H9 (cell line): Measurements from ENCODE around the gene ENDOV. TPM values are rescaled to one million over a fixed set of nuclear protein-coding genes. Genes with fewer than 3 reads are reported as not detected.

Source experiments
- DNase-seq: peaks from one replicate; pipeline ENCODE4 v3.0.0-alpha.2; 2017
- H2AFZ ChIP-seq: one replicate; pipeline ENCODE4 v1.6.1; 2013; ENCODE audit warnings: mild to moderate bottlenecking, low read length, control low read depth, moderate library complexity
- H2AK5ac ChIP-seq: 2 replicates; pipeline ENCODE4 v1.6.1; 2013; ENCODE audit warnings: low read length, control low read depth, mixed read lengths; ENCODE audit not compliant: insufficient read length
- H2BK120ac ChIP-seq: one replicate; pipeline ENCODE4 v1.6.1; 2013; ENCODE audit warnings: low read depth, mild to moderate bottlenecking, low read length, control low read depth, inconsistent platforms; ENCODE audit not compliant: poor library complexity, severe bottlenecking
- H2BK12ac ChIP-seq: 2 replicates; pipeline ENCODE4 v1.6.1; 2013; ENCODE audit warnings: low read length, control low read depth, mixed read lengths, low read depth; ENCODE audit not compliant: insufficient read length
- H2BK15ac ChIP-seq: 2 replicates; pipeline ENCODE4 v1.6.1; 2013; ENCODE audit warnings: low read depth, low read length, control low read depth
- H2BK20ac ChIP-seq: one replicate; pipeline ENCODE4 v1.6.1; 2013; ENCODE audit warnings: low read depth, mild to moderate bottlenecking, low read length, control low read depth, inconsistent platforms; ENCODE audit not compliant: poor library complexity, severe bottlenecking
- H2BK5ac ChIP-seq: 2 replicates; pipeline ENCODE4 v1.6.1; 2013; ENCODE audit warnings: low read length, control low read depth, mixed read lengths; ENCODE audit not compliant: insufficient read length
- H3K14ac ChIP-seq: 2 replicates; pipeline ENCODE4 v1.6.1; 2013; ENCODE audit warnings: low read length, control low read depth; ENCODE audit not compliant: insufficient read depth
- H3K18ac ChIP-seq: 2 replicates; pipeline ENCODE4 v1.6.1; 2013; ENCODE audit warnings: low read depth, mild to moderate bottlenecking, mixed read lengths, low read length, control low read depth; ENCODE audit not compliant: insufficient read length
- H3K23ac ChIP-seq: 2 replicates; pipeline ENCODE4 v1.6.1; 2013; ENCODE audit warnings: low read length, control low read depth, mixed read lengths, low read depth; ENCODE audit not compliant: insufficient read length
- H3K23me2 ChIP-seq: 2 replicates; pipeline ENCODE4 v1.6.1; 2013; ENCODE audit warnings: low read depth, mild to moderate bottlenecking, mixed read lengths, low read length, control low read depth; ENCODE audit not compliant: insufficient read length, poor library complexity, severe bottlenecking
- H3K27ac ChIP-seq: 2 replicates; pipeline ENCODE4 v1.5.1; 2013; ENCODE audit warnings: low read length, control low read depth, mixed read lengths, low read depth; ENCODE audit not compliant: insufficient read length
- H3K27me3 ChIP-seq: 2 replicates; pipeline ENCODE4 v1.6.1; 2013; ENCODE audit warnings: low read length, control low read depth, inconsistent platforms; ENCODE audit not compliant: insufficient read depth
- H3K4ac ChIP-seq: 2 replicates; pipeline ENCODE4 v1.6.1; 2013; ENCODE audit warnings: low read depth, mild to moderate bottlenecking, control low read depth, inconsistent platforms, low read length, moderate library complexity
- H3K4me1 ChIP-seq: 2 replicates; pipeline ENCODE4 v1.6.1; 2013; ENCODE audit warnings: low read length, control low read depth, inconsistent platforms; ENCODE audit not compliant: insufficient read depth
- H3K4me2 ChIP-seq: 2 replicates; pipeline ENCODE4 v1.6.1; 2013; ENCODE audit warnings: low read length, control low read depth, mixed read lengths; ENCODE audit not compliant: insufficient read length, insufficient read depth
- H3K56ac ChIP-seq: 2 replicates; pipeline ENCODE4 v1.6.1; 2013; ENCODE audit warnings: low read depth, mild to moderate bottlenecking, mixed read lengths, low read length, control low read depth; ENCODE audit not compliant: insufficient read length
- H3K79me1 ChIP-seq: 2 replicates; pipeline ENCODE4 v1.6.1; 2013; ENCODE audit warnings: low read depth, mild to moderate bottlenecking, moderate library complexity, low read length, control low read depth, inconsistent platforms; ENCODE audit not compliant: insufficient read depth, poor library complexity, severe bottlenecking
- H3K79me2 ChIP-seq: 2 replicates; pipeline ENCODE4 v1.6.1; 2013; ENCODE audit warnings: low read length, control low read depth, inconsistent platforms; ENCODE audit not compliant: insufficient read depth
- H3K9ac ChIP-seq: 2 replicates; pipeline ENCODE4 v1.6.1; 2013; ENCODE audit warnings: low read length, control low read depth, mixed read lengths; ENCODE audit not compliant: insufficient read length; ENCODE audit errors: extremely low read depth
- H3K9me3 ChIP-seq: one replicate; pipeline ENCODE4 v1.6.1; 2013; ENCODE audit warnings: low read depth, low read length, inconsistent platforms; ENCODE audit not compliant: control insufficient read depth
- H3T11ph ChIP-seq: one replicate; pipeline ENCODE4 v1.6.1; 2013; ENCODE audit warnings: mild to moderate bottlenecking, low read length, control low read depth, inconsistent platforms
- H4K20me1 ChIP-seq: one replicate; pipeline ENCODE4 v1.6.1; 2013; ENCODE audit not compliant: control insufficient read depth, insufficient read length, insufficient read depth
- H4K5ac ChIP-seq: 2 replicates; pipeline ENCODE4 v1.6.1; 2013; ENCODE audit warnings: low read depth, mild to moderate bottlenecking, mixed read lengths, low read length, control low read depth; ENCODE audit not compliant: insufficient read length
- H4K8ac ChIP-seq: replicated peaks from 2 replicates; pipeline ENCODE4 v1.6.1; 2013; ENCODE audit warnings: low read length, control low read depth, mixed read lengths, low read depth; ENCODE audit not compliant: insufficient read length
- H4K91ac ChIP-seq: 2 replicates; pipeline ENCODE4 v1.6.1; 2013; ENCODE audit warnings: low read depth, mild to moderate bottlenecking, moderate library complexity, mixed read lengths, low read length, control low read depth; ENCODE audit not compliant: insufficient read length
- H3K27ac Mint-ChIP-seq, 3 experiments: 2 replicates in 2 of 3; 3 replicates in 1 of 3; pipeline ENCODE4 v1.8.0; 2020 to 2021; ENCODE audit warnings: mixed read lengths in 3 of 3, mild to moderate bottlenecking in 1 of 3, moderate library complexity in 1 of 3
- H3K27me3 Mint-ChIP-seq: 2 replicates; pipeline ENCODE4 v1.8.0; 2021; ENCODE audit warnings: low read depth, mild to moderate bottlenecking, moderate library complexity, mixed read lengths
- H3K36me3 Mint-ChIP-seq, 3 experiments: 2 replicates in 2 of 3; 3 replicates in 1 of 3; pipeline ENCODE4 v1.8.0; 2020 to 2021; ENCODE audit warnings: low read depth in 3 of 3, mixed read lengths in 3 of 3; ENCODE audit not compliant: insufficient read depth in 1 of 3
- H3K4me1 Mint-ChIP-seq, 2 experiments: 2 replicates each; pipeline ENCODE4 v1.8.0; 2020; ENCODE audit warnings: mixed read lengths in 2 of 2
- H3K4me3 Mint-ChIP-seq, 2 experiments: 2 replicates in 1 of 2; 3 replicates in 1 of 2; pipeline ENCODE4 v1.8.0; 2020 to 2021; ENCODE audit warnings: mild to moderate bottlenecking in 2 of 2, mixed read lengths in 2 of 2, moderate library complexity in 1 of 2
- H3K9me3 Mint-ChIP-seq, 2 experiments: 2 replicates in 1 of 2; 3 replicates in 1 of 2; pipeline ENCODE4 v1.8.0; 2020; ENCODE audit warnings: mild to moderate bottlenecking in 2 of 2, mixed read lengths in 2 of 2, moderate library complexity in 1 of 2
- CTCF ChIP-seq: fragments of 200-600 bp; sonication (generic); conservative IDR thresholded peaks from 3 replicates; pipeline ENCODE4 v1.8.0; 2021; ENCODE audit warnings: antibody characterized with exemption, mild to moderate bottlenecking
- WGBS: extraction: QIAGEN DNeasy Blood & Tissue Kit; methylation state at CpG from one replicate; pipeline ENCODE4 v1.1.7; 2013; ENCODE audit warnings: missing lambda C conversion rate, low lambda C conversion rate, mixed read lengths; ENCODE audit not compliant: insufficient read length; ENCODE audit errors: extremely low coverage; 5-methylcytosine and 5-hydroxymethylcytosine counted together
- total RNA-seq: library from RNA; stranded (reverse); gene quantifications from 2 replicates; pipeline ENCODE4 v1.2.1, GENCODE V29; 2021

The ENDOV gene
- total RNA-seq, 1 experiment from 2014 or later, result 17.1 TPM

- no peaks in the 10 kb centered on the region for H3K9me3 ChIP-seq
- no peak overlapping the region for H2BK5ac ChIP-seq
- Mint-ChIP-seq H3K36me3 (peaks cover 0 to 28% (median 3%) of the 10 kb centered on the region in 3 experiments; a peak in 3 of 7 replicates), H3K9me3 (no peaks in the 10 kb centered on the region; a peak in 1 of 5 replicates), H3K4me3 (peak overlapping the region; percentile 41 to 69), H3K27ac (no peak overlapping the region), H3K4me1 (peaks cover 8 to 44% of the 10 kb centered on the region in 2 experiments), H3K27me3 (peaks cover 83% of the 10 kb centered on the region)
- no peak for TF ChIP-seq CTCF
- H2BK15ac ChIP-seq, result no peak overlapping the region
- H3K18ac ChIP-seq, result no peak overlapping the region
- no peak overlapping the region for H4K8ac ChIP-seq
- no CpG with 5 or more reads among the region's 55 CpGs for WGBS
- no peak overlapping the region for H3T11ph ChIP-seq
- no peak overlapping the region for H2BK12ac ChIP-seq
- H3K23me2 ChIP-seq, result peaks cover 5% of the 10 kb centered on the region
- no peak overlapping the region for H3K4ac ChIP-seq
- no peak overlapping the region for H3K9ac ChIP-seq
- DNase-seq, result no peak
- H2AFZ ChIP-seq, result no peak overlapping the region
- no peaks in the 10 kb centered on the region for H3K4me1 ChIP-seq
- peaks cover 73% of the 10 kb centered on the region for H3K27me3 ChIP-seq
- H3K14ac ChIP-seq, result no peak overlapping the region; the same call in 1 of the 2 replicates
- H2AK5ac ChIP-seq, result no peak overlapping the region
- no peak overlapping the region for H3K27ac ChIP-seq
- no peak overlapping the region for H3K23ac ChIP-seq
- no peak overlapping the region for H4K91ac ChIP-seq
- H4K5ac ChIP-seq, result no peak overlapping the region
- no peaks in the 10 kb centered on the region for H4K20me1 ChIP-seq
- H3K56ac ChIP-seq, result no peak overlapping the region
- H3K79me2 ChIP-seq, result no peaks in the 10 kb centered on the region
- no peak overlapping the region for H2BK20ac ChIP-seq
- H2BK120ac ChIP-seq, result no peak overlapping the region
- peak overlapping the region; percentile 13 for H3K4me2 ChIP-seq
- H3K79me1 ChIP-seq, result no peaks in the 10 kb centered on the region
Measured at GRCh38 chr17:80474961-80475909, 60.3 kb downstream of the ENDOV start.
